H1 (cell line): ENCODE results near the gene PACSIN2. TPM values are rescaled to one million over a fixed set of nuclear protein-coding genes. Genes with fewer than 3 reads are reported as not detected.

Experiments used
- CTCF ChIA-PET: fragments of 300-600 bp; sonication (Branson Sonifier 250); formaldehyde crosslinking; loops from one replicate; lab custom pipeline; 2021; ENCODE audit not compliant: partially characterized antibody; lab: Charles Lee
- POLR2A ChIA-PET: fragments of 300-600 bp; sonication (Branson Sonifier 250); formaldehyde crosslinking; loops from one replicate; lab custom pipeline; 2021; ENCODE audit warnings: inconsistent platforms; ENCODE audit not compliant: partially characterized antibody; lab: Charles Lee
- DNase-seq, 2 experiments: peaks; one replicate each; pipeline versions ENCODE4 v3.0.0 to v3.0.0-alpha.2; 2010 to 2022; ENCODE audit warnings: low spot score in 2 of 2, low read depth in 1 of 2, mixed read lengths in 1 of 2
- FAIRE-seq: peaks from 2 replicates; lab custom pipeline; 2011; peaks lifted over from hg19 to GRCh38; lab: Jason Lieb, UNC
- H2AFZ ChIP-seq: 2 replicates; pipeline ENCODE4 v1.8.1; 2012; ENCODE audit warnings: low read length, inconsistent platforms
- H2AK5ac ChIP-seq: 2 replicates; pipeline ENCODE4 v1.6.1; 2013; ENCODE audit warnings: low read depth, low read length
- H2BK120ac ChIP-seq: replicated peaks from 2 replicates; pipeline ENCODE3; 2013; ENCODE audit warnings: low read depth, low read length, inconsistent platforms
- H2BK12ac ChIP-seq: 2 replicates; pipeline ENCODE4 v1.6.1; 2013; ENCODE audit warnings: low read depth, low read length
- H2BK15ac ChIP-seq: 2 replicates; pipeline ENCODE4 v1.6.1; 2013; ENCODE audit warnings: low read length
- H2BK20ac ChIP-seq: 2 replicates; pipeline ENCODE4 v1.6.1; 2013; ENCODE audit warnings: low read length
- H2BK5ac ChIP-seq: 2 replicates; pipeline ENCODE4 v1.6.1; 2013; ENCODE audit warnings: low read depth, low read length
- H3K14ac ChIP-seq: 2 replicates; pipeline ENCODE4 v1.6.1; 2013; ENCODE audit warnings: inconsistent platforms; ENCODE audit not compliant: insufficient read length
- H3K18ac ChIP-seq: 2 replicates; pipeline ENCODE4 v1.6.1; 2013; ENCODE audit warnings: low read length; ENCODE audit errors: extremely low read depth
- H3K23ac ChIP-seq: 2 replicates; pipeline ENCODE4 v1.6.1; 2013; ENCODE audit warnings: inconsistent platforms; ENCODE audit not compliant: insufficient read length
- H3K23me2 ChIP-seq: 2 replicates; pipeline ENCODE4 v1.6.1; 2013; ENCODE audit warnings: low read depth, low read length
- H3K27ac ChIP-seq: 2 replicates; pipeline ENCODE4 v1.6.1; 2011; ENCODE audit warnings: low read depth, low read length, inconsistent platforms
- H3K27me3 ChIP-seq, 4 experiments: replicated peaks in 1 of 4; 1 replicate in 1 of 4; 2 replicates in 3 of 4; pipeline versions ENCODE4 v1.6.1 to v1.8.1; 2011 to 2013; ENCODE audit warnings: low read length in 3 of 4, mild to moderate bottlenecking in 3 of 4, inconsistent platforms in 2 of 4, mixed read lengths in 2 of 4, moderate library complexity in 1 of 4; ENCODE audit not compliant: control insufficient read depth in 3 of 4, insufficient read depth in 3 of 4; ENCODE audit errors: extremely low read depth in 1 of 4
- H3K36me3 ChIP-seq, 4 experiments: 2 replicates each; pipeline versions ENCODE4 v1.6.1 to v1.8.1; 2011 to 2013; ENCODE audit warnings: mild to moderate bottlenecking in 4 of 4, low read length in 3 of 4, moderate library complexity in 2 of 4, control low read depth in 1 of 4, inconsistent platforms in 1 of 4; ENCODE audit not compliant: insufficient read depth in 4 of 4, control insufficient read depth in 2 of 4
- H3K4ac ChIP-seq: replicated peaks from 2 replicates; pipeline ENCODE3; 2013; ENCODE audit warnings: low read length, low read depth, mixed read lengths, inconsistent platforms; ENCODE audit not compliant: insufficient read length
- H3K4me1 ChIP-seq, 4 experiments: replicated peaks in 1 of 4; 1 replicate in 1 of 4; 2 replicates in 3 of 4; pipeline versions ENCODE4 v1.6.1 to v1.8.1; 2011 to 2013; ENCODE audit warnings: low read length in 3 of 4, inconsistent platforms in 2 of 4, mixed read lengths in 1 of 4; ENCODE audit not compliant: insufficient read depth in 4 of 4, control insufficient read depth in 3 of 4
- H3K4me2 ChIP-seq, 2 experiments: 2 replicates each; pipeline versions ENCODE4 v1.6.1 to v1.8.1; 2011 to 2013; ENCODE audit warnings: low read depth in 2 of 2, low read length in 2 of 2, control low read depth in 1 of 2, inconsistent platforms in 1 of 2, mild to moderate bottlenecking in 1 of 2; ENCODE audit not compliant: insufficient read depth in 1 of 2
- H3K4me3 ChIP-seq, 4 experiments: fragments of 200-600, 300-600 bp in 1 of 4; sonication (generic), shearing (Covaris generic), sonication (Bioruptor Twin) in 1 of 4; 2 replicates each; pipeline versions ENCODE4 v1.5.1 to v1.8.1; 2011 to 2016; ENCODE audit warnings: low read length in 4 of 4, low read depth in 3 of 4, control low read depth in 2 of 4, inconsistent platforms in 2 of 4, mild to moderate bottlenecking in 2 of 4, mixed read lengths in 1 of 4, moderate library complexity in 1 of 4; ENCODE audit not compliant: insufficient read depth in 2 of 4; ENCODE audit errors: extremely low read depth in 1 of 4
- H3K56ac ChIP-seq: replicated peaks from 2 replicates; pipeline ENCODE3; 2013; ENCODE audit warnings: low read depth, mild to moderate bottlenecking, mixed read lengths, low read length, inconsistent platforms; ENCODE audit not compliant: insufficient read length
- H3K79me1 ChIP-seq: 2 replicates; pipeline ENCODE4 v1.6.1; 2013; ENCODE audit warnings: low read depth, low read length, control low read depth
- H3K79me2 ChIP-seq, 2 experiments: 2 replicates each; pipeline versions ENCODE4 v1.6.1 to v1.8.1; 2012 to 2013; ENCODE audit warnings: low read length in 2 of 2, mild to moderate bottlenecking in 2 of 2, inconsistent platforms in 1 of 2; ENCODE audit not compliant: insufficient read depth in 2 of 2, control insufficient read depth in 1 of 2
- H3K9ac ChIP-seq, 4 experiments: replicated peaks in 1 of 4; 1 replicate in 1 of 4; 2 replicates in 3 of 4; pipeline versions ENCODE4 v1.6.1 to v1.8.1; 2011 to 2013; ENCODE audit warnings: low read depth in 3 of 4, low read length in 3 of 4, control low read depth in 2 of 4, mild to moderate bottlenecking in 2 of 4, moderate library complexity in 2 of 4, inconsistent platforms in 1 of 4; ENCODE audit errors: extremely low read depth in 1 of 4
- H3K9me3 ChIP-seq, 2 experiments: 2 replicates each; pipeline versions ENCODE4 v1.6.1 to v1.8.1; 2012 to 2013; ENCODE audit warnings: mild to moderate bottlenecking in 2 of 2, moderate library complexity in 2 of 2, control low read depth in 1 of 2, inconsistent platforms in 1 of 2, low read depth in 1 of 2, low read length in 1 of 2, mixed read lengths in 1 of 2; ENCODE audit not compliant: insufficient read depth in 2 of 2
- H4K20me1 ChIP-seq, 2 experiments: replicated peaks in 1 of 2; 2 replicates each; pipeline versions ENCODE3 to v1.8.1; 2011 to 2013; ENCODE audit warnings: inconsistent platforms in 2 of 2, low read length in 2 of 2, mild to moderate bottlenecking in 1 of 2; ENCODE audit not compliant: insufficient read depth in 2 of 2, control insufficient read depth in 1 of 2
- H4K5ac ChIP-seq: 2 replicates; pipeline ENCODE4 v1.6.1; 2013; ENCODE audit warnings: low read length, low read depth, mixed read lengths, inconsistent platforms; ENCODE audit not compliant: insufficient read length
- H4K8ac ChIP-seq: 2 replicates; pipeline ENCODE4 v1.8.0; 2013; ENCODE audit warnings: mild to moderate bottlenecking, moderate library complexity, low read length, inconsistent platforms; ENCODE audit not compliant: insufficient read depth; ENCODE audit errors: extremely low read depth
- H4K91ac ChIP-seq: replicated peaks from 2 replicates; pipeline ENCODE3; 2013; ENCODE audit warnings: low read length, mixed read lengths, inconsistent platforms; ENCODE audit not compliant: insufficient read length
- ATF3 ChIP-seq: IDR thresholded peaks from 2 replicates; pipeline ENCODE4 v1.6.1; 2011; ENCODE audit warnings: low read depth, mild to moderate bottlenecking, low read length; ENCODE audit not compliant: insufficient read depth
- CEBPB ChIP-seq: IDR thresholded peaks from 2 replicates; pipeline ENCODE4 v1.6.1; 2012; ENCODE audit warnings: low read depth, low read length
- EZH2 ChIP-seq: fragments of 200-600 bp; sonication (generic); IDR thresholded peaks from 2 replicates; pipeline ENCODE4 v1.7.1; 2012; ENCODE audit warnings: low read depth, mild to moderate bottlenecking, moderate library complexity, low read length, inconsistent platforms; ENCODE audit not compliant: severe bottlenecking
- GABPA ChIP-seq: IDR thresholded peaks from 2 replicates; pipeline ENCODE4 v1.6.1; 2011; ENCODE audit warnings: mild to moderate bottlenecking, low read length, moderate library complexity, borderline replicate concordance; ENCODE audit not compliant: insufficient read depth
- GTF2F1 ChIP-seq: IDR thresholded peaks from 2 replicates; pipeline ENCODE4 v1.6.1; 2012; ENCODE audit warnings: low read depth, low read length, improper control_type of control experiment, borderline replicate concordance
- JUND ChIP-seq: IDR thresholded peaks from 2 replicates; pipeline ENCODE4 v1.6.1; 2011; ENCODE audit warnings: mild to moderate bottlenecking, improper control_type of control experiment, low read length
- MAFK ChIP-seq: IDR thresholded peaks from 2 replicates; pipeline ENCODE4 v1.6.1; 2012; ENCODE audit warnings: low read depth, mild to moderate bottlenecking, improper control_type of control experiment, low read length
- PHF8 ChIP-seq: fragments of 200-600 bp; sonication (generic); conservative IDR thresholded peaks from 2 replicates; pipeline ENCODE4 v1.7.1; 2012; ENCODE audit warnings: low read depth, mild to moderate bottlenecking, inconsistent platforms, low read length, moderate library complexity
- SAP30 ChIP-seq: fragments of 300-600 bp; sonication (generic); IDR thresholded peaks from 2 replicates; pipeline ENCODE4 v1.7.1; 2012; ENCODE audit warnings: low read length, moderate library complexity, mild to moderate bottlenecking, inconsistent platforms; ENCODE audit not compliant: insufficient read depth, insufficient replicate concordance
- SP4 ChIP-seq: IDR thresholded peaks from 2 replicates; pipeline ENCODE4 v1.6.1; 2012; ENCODE audit warnings: low read length, inconsistent platforms
- TCF12 ChIP-seq: IDR thresholded peaks from 2 replicates; pipeline ENCODE4 v1.6.1; 2011; ENCODE audit warnings: low read depth, mild to moderate bottlenecking, low read length
- WGBS, 2 experiments: shearing (Covaris generic) in 1 of 2; methylation state at CpG; one replicate each; pipeline versions ENCODE4 v1.1.6 to v1.1.7; 2013 to 2015; ENCODE audit warnings: low lambda C conversion rate in 2 of 2, mixed read lengths in 2 of 2, inconsistent platforms in 1 of 2, low coverage in 1 of 2, missing lambda C conversion rate in 1 of 2; ENCODE audit not compliant: insufficient replicate concordance in 2 of 2, insufficient coverage in 1 of 2, insufficient read length in 1 of 2; ENCODE audit errors: extremely low coverage in 1 of 2, missing lambda C conversion rate in 1 of 2; 5-methylcytosine and 5-hydroxymethylcytosine counted together
- polyA plus RNA-seq, 7 experiments: library from polyadenylated mRNA; depleted of rRNA in 3 of 7; stranded (reverse) in 5 of 7; unstranded in 2 of 7; fragments of >200 nt in 5 of 7; fragments of 200-250 nt in 2 of 7; gene quantifications; 1 replicate in 5 of 7; 2 replicates in 1 of 7; 4 replicates in 1 of 7; pipeline versions ENCODE4 v1.2.1 to v1.2.3, GENCODE V29; 2011 to 2013; ENCODE audit warnings: missing spikeins in 2 of 7, mixed read lengths in 2 of 7
- total RNA-seq: library from RNA; stranded (reverse); fragmentation: NEBNext Ultra II Directional; extraction: Animal tissue kit (Norgen Biotek cat#: 25700); gene quantifications from 2 replicates; pipeline ENCODE4 v1.2.1, GENCODE V29; 2021

PACSIN2 gene
- total and polyA plus RNA-seq, 2 of the 8 experiments (the other 6 are each of a cell fraction or from before 2014, with no cell fraction given), result 44.8 to 64.2 TPM

GRCh38 chr22:42829302-42829701 lies 185.6 kb downstream of the PACSIN2 start:
- H4K8ac ChIP-seq, result no peak overlapping the region
- no peak overlapping the region for H3K4ac ChIP-seq
- CTCF ChIA-PET, result no interaction called here
- H2BK15ac ChIP-seq, result no peak overlapping the region
- no peaks in the 10 kb centered on the region for H3K27me3 ChIP-seq
- no peak for TF ChIP-seq CEBPB
- TF ChIP-seq EZH2, result no peak
- TF ChIP-seq MAFK, result no peak
- TF ChIP-seq SP4, result no peak
- no peak for TF ChIP-seq PHF8
- TF ChIP-seq TCF12, result no peak
- no peak for TF ChIP-seq SAP30
- no peak for TF ChIP-seq JUND
- TF ChIP-seq ATF3, result no peak
- TF ChIP-seq GABPA, result no peak
- no peak for TF ChIP-seq GTF2F1
- no peak overlapping the region for H3K27ac ChIP-seq
- H4K5ac ChIP-seq, result no peak overlapping the region
- H2BK120ac ChIP-seq, result no peak overlapping the region
- FAIRE-seq (no peak), DNase-seq (no peak)
- H3K18ac ChIP-seq, result no peak overlapping the region
- H3K79me1 ChIP-seq, result no peaks in the 10 kb centered on the region
- no peak overlapping the region for H3K23ac ChIP-seq
- no peak overlapping the region for H2BK20ac ChIP-seq
- no peak overlapping the region for H3K9ac ChIP-seq
- H3K9me3 ChIP-seq, result no peaks in the 10 kb centered on the region
- 87% methylated on average over 3 of the region's 3 CpGs; no CpG with 5 or more reads in 1 of the 2 experiments for WGBS, 2 experiments
- peaks cover 2% of the 10 kb centered on the region; the same call in 1 of the 2 replicates for H3K23me2 ChIP-seq
- H2BK5ac ChIP-seq, result no peak overlapping the region
- no peak overlapping the region for H3K4me2 ChIP-seq
- H2BK12ac ChIP-seq, result no peak overlapping the region
- POLR2A ChIA-PET, result no interaction called here
- H3K79me2 ChIP-seq, result no peaks in the 10 kb centered on the region
- H3K14ac ChIP-seq, result no peak overlapping the region
- H3K4me3 ChIP-seq, result no peak overlapping the region
- no peak overlapping the region for H4K91ac ChIP-seq
- no peak overlapping the region for H2AFZ ChIP-seq
- no peaks in the 10 kb centered on the region for H3K4me1 ChIP-seq
- no peak overlapping the region for H2AK5ac ChIP-seq
- H4K20me1 ChIP-seq, result no peaks in the 10 kb centered on the region
- no peak overlapping the region for H3K56ac ChIP-seq
- peaks cover 0 to 3% (median 0%) of the 10 kb centered on the region in 4 experiments; a peak in 1 of 8 replicates for H3K36me3 ChIP-seq
